SK-N-SH treated with all-trans-retinoic acid at 6 μM for 48 hours (cell line): Measurements from ENCODE around the gene CENPT.

Experiments
- ATAC-seq: fragments of 200-7000 bp; cut with Tn5 transposase; 3 replicates; pipeline ENCODE4 v1.9.1; 2020; ENCODE audit warnings: mild to moderate bottlenecking, moderate library complexity
- ARNTL ChIP-seq: fragments of 450-650 bp; formaldehyde crosslinking; IDR thresholded peaks from 2 replicates; pipeline ENCODE4 v1.5.0; 2020; ENCODE audit warnings: low read depth, mild to moderate bottlenecking, moderate library complexity, borderline replicate concordance
- BACH2 ChIP-seq: fragments of 250-450 bp; sonication (Bioruptor Pico); IDR thresholded peaks from 2 replicates; pipeline ENCODE4 v1.9.0; 2021; ENCODE audit warnings: mild to moderate bottlenecking, borderline replicate concordance
- CSDC2 ChIP-seq: fragments of 250-450 bp; sonication (Bioruptor Pico); IDR thresholded peaks from 2 replicates; pipeline ENCODE4 v1.5.0; 2020; ENCODE audit warnings: mild to moderate bottlenecking, moderate library complexity
- ESRRG ChIP-seq: fragments of 250-450 bp; sonication (Bioruptor Pico); IDR thresholded peaks from 2 replicates; pipeline ENCODE4 v1.6.1; 2021; ENCODE audit warnings: mild to moderate bottlenecking
- GLIS3 ChIP-seq: fragments of 250-450 bp; sonication (Bioruptor Pico); IDR thresholded peaks from 2 replicates; pipeline ENCODE4 v1.5.0; 2020; ENCODE audit warnings: mild to moderate bottlenecking, moderate library complexity
- ISL1 ChIP-seq: fragments of 250-450 bp; sonication (Bioruptor Pico); IDR thresholded peaks from 2 replicates; pipeline ENCODE4 v2.1.2; 2022; ENCODE audit warnings: mild to moderate bottlenecking, moderate library complexity
- OSR1 ChIP-seq: fragments of 250-450 bp; sonication (Bioruptor Pico); IDR thresholded peaks from 2 replicates; pipeline ENCODE4 v1.8.0; 2022; ENCODE audit warnings: moderate library complexity, mild to moderate bottlenecking, inconsistent platforms
- PPARA ChIP-seq: fragments of 250-450 bp; sonication (Bioruptor Pico); IDR thresholded peaks from 2 replicates; pipeline ENCODE4 v1.5.0; 2020; ENCODE audit warnings: mild to moderate bottlenecking, borderline replicate concordance
- RARB ChIP-seq: fragments of 250-450 bp; sonication (Bioruptor Pico); IDR thresholded peaks from 2 replicates; pipeline ENCODE4 v1.8.0; 2021; ENCODE audit warnings: mild to moderate bottlenecking, moderate library complexity
- SNAI2 ChIP-seq: fragments of 250-450 bp; sonication (Bioruptor Pico); IDR thresholded peaks from 2 replicates; pipeline ENCODE4 v1.5.0; 2020; ENCODE audit warnings: mild to moderate bottlenecking, moderate library complexity
- TCF4 ChIP-seq: fragments of 250-450 bp; sonication (Bioruptor Pico); IDR thresholded peaks from 2 replicates; pipeline ENCODE4 v1.8.0; 2021; ENCODE audit warnings: mild to moderate bottlenecking, moderate library complexity, borderline replicate concordance
- TOX ChIP-seq: fragments of 250-450 bp; sonication (Bioruptor Pico); IDR thresholded peaks from 2 replicates; pipeline ENCODE4 v1.8.0; 2021; ENCODE audit warnings: mild to moderate bottlenecking, moderate library complexity, borderline replicate concordance
- ZC3H10 ChIP-seq: fragments of 250-450 bp; sonication (Bioruptor Pico); IDR thresholded peaks from 2 replicates; pipeline ENCODE4 v1.5.1; 2021; ENCODE audit warnings: mild to moderate bottlenecking, moderate library complexity
- ZFP3 ChIP-seq: fragments of 250-450 bp; sonication (Bioruptor Pico); IDR thresholded peaks from 2 replicates; pipeline ENCODE4 v1.5.0; 2020; ENCODE audit warnings: mild to moderate bottlenecking, moderate library complexity
- ZFP30 ChIP-seq: fragments of 450-650 bp; formaldehyde crosslinking; IDR thresholded peaks from 2 replicates; pipeline ENCODE4 v1.5.0; 2022; ENCODE audit warnings: mild to moderate bottlenecking, moderate library complexity
- ZNF565 ChIP-seq: fragments of 450-650 bp; formaldehyde crosslinking; conservative IDR thresholded peaks from 2 replicates; pipeline ENCODE4 v1.5.0; 2020; ENCODE audit warnings: low read depth, mild to moderate bottlenecking, moderate library complexity
- ZNF70 ChIP-seq: fragments of 450-650 bp; formaldehyde crosslinking; IDR thresholded peaks from 2 replicates; pipeline ENCODE4 v1.5.0; 2020; ENCODE audit warnings: mild to moderate bottlenecking, moderate library complexity
- ZNF8 ChIP-seq: fragments of 450-650 bp; formaldehyde crosslinking; IDR thresholded peaks from 2 replicates; pipeline ENCODE4 v1.5.0; 2020; ENCODE audit warnings: mild to moderate bottlenecking, moderate library complexity
- TF ChIP-seq, protein P1 (sequence below): fragments of 250-450 bp; sonication (Bioruptor Pico); IDR thresholded peaks from 2 replicates; pipeline ENCODE4 v1.5.0; 2020; ENCODE audit warnings: mild to moderate bottlenecking, moderate library complexity
- TF ChIP-seq, protein P2 (sequence below): fragments of 250-450 bp; sonication (Bioruptor Pico); IDR thresholded peaks from 2 replicates; pipeline ENCODE4 v1.8.0; 2021; ENCODE audit warnings: low read depth, mild to moderate bottlenecking, moderate library complexity, borderline replicate concordance
- TF ChIP-seq, protein P3 (sequence below): fragments of 250-450 bp; sonication (Bioruptor Pico); IDR thresholded peaks from 2 replicates; pipeline ENCODE4 v1.8.0; 2020; ENCODE audit warnings: mild to moderate bottlenecking, moderate library complexity, borderline replicate concordance
- TF ChIP-seq, protein P4 (sequence below): fragments of 250-450 bp; sonication (Bioruptor Pico); IDR thresholded peaks from 2 replicates; pipeline ENCODE4 v1.5.1; 2020; ENCODE audit warnings: low read depth, mild to moderate bottlenecking, moderate library complexity
- TF ChIP-seq, protein P5 (sequence below): fragments of 250-450 bp; sonication (Bioruptor Pico); IDR thresholded peaks from 2 replicates; pipeline ENCODE4 v1.5.1; 2021; ENCODE audit warnings: mild to moderate bottlenecking, moderate library complexity

The CENPT gene

DNA sequence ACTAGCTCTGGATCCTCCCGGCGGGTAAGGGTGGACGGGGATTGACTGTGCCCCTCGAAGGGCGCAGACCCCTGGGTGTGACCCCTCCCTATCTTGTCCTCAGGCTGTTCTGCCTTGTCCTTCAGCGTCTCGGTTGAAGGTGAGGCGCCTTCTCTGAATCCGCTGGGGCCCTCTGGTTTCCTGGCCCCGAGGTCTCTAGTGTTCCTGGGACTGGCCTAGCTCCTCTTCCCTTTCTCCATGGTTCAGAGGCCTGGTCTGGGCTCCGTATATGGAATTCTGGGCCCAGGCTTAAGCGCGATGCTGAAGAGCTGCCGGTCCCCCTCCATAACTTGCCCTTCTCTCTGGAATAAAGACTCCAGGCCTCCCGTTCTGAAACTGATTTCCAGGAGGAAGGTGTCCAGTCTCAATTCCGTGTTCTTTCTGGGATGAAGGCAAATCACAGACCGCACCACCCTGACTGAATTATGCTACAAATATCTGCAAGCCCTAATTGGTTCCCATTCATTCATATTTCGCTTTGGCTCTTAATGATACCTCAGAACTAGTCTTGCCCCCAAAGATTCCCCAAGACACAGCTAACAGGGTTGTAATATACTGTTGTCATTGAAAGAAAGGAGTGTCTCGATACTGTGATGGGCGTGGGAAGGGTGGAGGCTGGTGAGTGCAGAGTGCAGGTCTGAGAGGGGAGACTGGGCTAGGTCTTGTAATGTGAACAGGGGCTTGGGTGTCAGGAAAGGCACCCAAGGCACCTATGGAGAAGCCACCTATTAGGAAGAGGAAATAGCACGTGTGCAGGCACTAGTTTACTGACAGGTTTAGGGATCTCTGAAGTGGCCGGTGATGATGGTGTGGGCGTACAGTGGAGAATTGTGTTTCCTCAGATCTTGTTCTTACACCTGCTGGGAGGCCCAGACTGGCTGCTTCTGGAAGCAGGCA is 26.2 kb upstream of the CENPT start:
- no peak for TF ChIP-seq ISL1 (CRISPR knock-in tag)
- TF ChIP-seq GLIS3, result no peak
- TF ChIP-seq OSR1 (CRISPR knock-in tag), result no peak
- TF ChIP-seq BACH2 (CRISPR knock-in tag), result no peak
- TF ChIP-seq, protein P1, sequence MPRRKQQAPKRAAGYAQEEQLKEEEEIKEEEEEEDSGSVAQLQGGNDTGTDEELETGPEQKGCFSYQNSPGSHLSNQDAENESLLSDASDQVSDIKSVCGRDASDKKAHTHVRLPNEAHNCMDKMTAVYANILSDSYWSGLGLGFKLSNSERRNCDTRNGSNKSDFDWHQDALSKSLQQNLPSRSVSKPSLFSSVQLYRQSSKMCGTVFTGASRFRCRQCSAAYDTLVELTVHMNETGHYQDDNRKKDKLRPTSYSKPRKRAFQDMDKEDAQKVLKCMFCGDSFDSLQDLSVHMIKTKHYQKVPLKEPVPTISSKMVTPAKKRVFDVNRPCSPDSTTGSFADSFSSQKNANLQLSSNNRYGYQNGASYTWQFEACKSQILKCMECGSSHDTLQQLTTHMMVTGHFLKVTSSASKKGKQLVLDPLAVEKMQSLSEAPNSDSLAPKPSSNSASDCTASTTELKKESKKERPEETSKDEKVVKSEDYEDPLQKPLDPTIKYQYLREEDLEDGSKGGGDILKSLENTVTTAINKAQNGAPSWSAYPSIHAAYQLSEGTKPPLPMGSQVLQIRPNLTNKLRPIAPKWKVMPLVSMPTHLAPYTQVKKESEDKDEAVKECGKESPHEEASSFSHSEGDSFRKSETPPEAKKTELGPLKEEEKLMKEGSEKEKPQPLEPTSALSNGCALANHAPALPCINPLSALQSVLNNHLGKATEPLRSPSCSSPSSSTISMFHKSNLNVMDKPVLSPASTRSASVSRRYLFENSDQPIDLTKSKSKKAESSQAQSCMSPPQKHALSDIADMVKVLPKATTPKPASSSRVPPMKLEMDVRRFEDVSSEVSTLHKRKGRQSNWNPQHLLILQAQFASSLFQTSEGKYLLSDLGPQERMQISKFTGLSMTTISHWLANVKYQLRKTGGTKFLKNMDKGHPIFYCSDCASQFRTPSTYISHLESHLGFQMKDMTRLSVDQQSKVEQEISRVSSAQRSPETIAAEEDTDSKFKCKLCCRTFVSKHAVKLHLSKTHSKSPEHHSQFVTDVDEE (CRISPR knock-in tag), result no peak
- TF ChIP-seq, protein P2, sequence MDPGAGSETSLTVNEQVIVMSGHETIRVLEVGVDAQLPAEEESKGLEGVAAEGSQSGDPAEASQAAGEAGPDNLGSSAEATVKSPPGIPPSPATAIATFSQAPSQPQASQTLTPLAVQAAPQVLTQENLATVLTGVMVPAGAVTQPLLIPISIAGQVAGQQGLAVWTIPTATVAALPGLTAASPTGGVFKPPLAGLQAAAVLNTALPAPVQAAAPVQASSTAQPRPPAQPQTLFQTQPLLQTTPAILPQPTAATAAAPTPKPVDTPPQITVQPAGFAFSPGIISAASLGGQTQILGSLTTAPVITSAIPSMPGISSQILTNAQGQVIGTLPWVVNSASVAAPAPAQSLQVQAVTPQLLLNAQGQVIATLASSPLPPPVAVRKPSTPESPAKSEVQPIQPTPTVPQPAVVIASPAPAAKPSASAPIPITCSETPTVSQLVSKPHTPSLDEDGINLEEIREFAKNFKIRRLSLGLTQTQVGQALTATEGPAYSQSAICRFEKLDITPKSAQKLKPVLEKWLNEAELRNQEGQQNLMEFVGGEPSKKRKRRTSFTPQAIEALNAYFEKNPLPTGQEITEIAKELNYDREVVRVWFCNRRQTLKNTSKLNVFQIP (CRISPR knock-in tag), result no peak
- TF ChIP-seq ZFP30, result no peak
- TF ChIP-seq, protein P3, sequence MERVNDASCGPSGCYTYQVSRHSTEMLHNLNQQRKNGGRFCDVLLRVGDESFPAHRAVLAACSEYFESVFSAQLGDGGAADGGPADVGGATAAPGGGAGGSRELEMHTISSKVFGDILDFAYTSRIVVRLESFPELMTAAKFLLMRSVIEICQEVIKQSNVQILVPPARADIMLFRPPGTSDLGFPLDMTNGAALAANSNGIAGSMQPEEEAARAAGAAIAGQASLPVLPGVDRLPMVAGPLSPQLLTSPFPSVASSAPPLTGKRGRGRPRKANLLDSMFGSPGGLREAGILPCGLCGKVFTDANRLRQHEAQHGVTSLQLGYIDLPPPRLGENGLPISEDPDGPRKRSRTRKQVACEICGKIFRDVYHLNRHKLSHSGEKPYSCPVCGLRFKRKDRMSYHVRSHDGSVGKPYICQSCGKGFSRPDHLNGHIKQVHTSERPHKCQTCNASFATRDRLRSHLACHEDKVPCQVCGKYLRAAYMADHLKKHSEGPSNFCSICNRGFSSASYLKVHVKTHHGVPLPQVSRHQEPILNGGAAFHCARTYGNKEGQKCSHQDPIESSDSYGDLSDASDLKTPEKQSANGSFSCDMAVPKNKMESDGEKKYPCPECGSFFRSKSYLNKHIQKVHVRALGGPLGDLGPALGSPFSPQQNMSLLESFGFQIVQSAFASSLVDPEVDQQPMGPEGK (CRISPR knock-in tag), result no peak
- TF ChIP-seq, protein P4, sequence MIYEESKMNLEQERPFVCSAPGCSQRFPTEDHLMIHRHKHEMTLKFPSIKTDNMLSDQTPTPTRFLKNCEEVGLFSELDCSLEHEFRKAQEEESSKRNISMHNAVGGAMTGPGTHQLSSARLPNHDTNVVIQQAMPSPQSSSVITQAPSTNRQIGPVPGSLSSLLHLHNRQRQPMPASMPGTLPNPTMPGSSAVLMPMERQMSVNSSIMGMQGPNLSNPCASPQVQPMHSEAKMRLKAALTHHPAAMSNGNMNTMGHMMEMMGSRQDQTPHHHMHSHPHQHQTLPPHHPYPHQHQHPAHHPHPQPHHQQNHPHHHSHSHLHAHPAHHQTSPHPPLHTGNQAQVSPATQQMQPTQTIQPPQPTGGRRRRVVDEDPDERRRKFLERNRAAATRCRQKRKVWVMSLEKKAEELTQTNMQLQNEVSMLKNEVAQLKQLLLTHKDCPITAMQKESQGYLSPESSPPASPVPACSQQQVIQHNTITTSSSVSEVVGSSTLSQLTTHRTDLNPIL, result no peak
- no peak for TF ChIP-seq SNAI2 (CRISPR knock-in tag)
- TF ChIP-seq TOX (CRISPR knock-in tag), result no peak
- no peak for TF ChIP-seq TCF4
- no peak for TF ChIP-seq ZC3H10
- no peak for TF ChIP-seq ZNF565 (CRISPR knock-in tag)
- no peak for TF ChIP-seq ARNTL
- TF ChIP-seq PPARA (CRISPR knock-in tag), result no peak
- TF ChIP-seq ESRRG (CRISPR knock-in tag), result no peak
- TF ChIP-seq RARB (CRISPR knock-in tag), result no peak
- no peak for TF ChIP-seq ZFP3 (CRISPR knock-in tag)
- TF ChIP-seq CSDC2 (CRISPR knock-in tag), result no peak
- peak; percentile 42 for ATAC-seq

DNA sequence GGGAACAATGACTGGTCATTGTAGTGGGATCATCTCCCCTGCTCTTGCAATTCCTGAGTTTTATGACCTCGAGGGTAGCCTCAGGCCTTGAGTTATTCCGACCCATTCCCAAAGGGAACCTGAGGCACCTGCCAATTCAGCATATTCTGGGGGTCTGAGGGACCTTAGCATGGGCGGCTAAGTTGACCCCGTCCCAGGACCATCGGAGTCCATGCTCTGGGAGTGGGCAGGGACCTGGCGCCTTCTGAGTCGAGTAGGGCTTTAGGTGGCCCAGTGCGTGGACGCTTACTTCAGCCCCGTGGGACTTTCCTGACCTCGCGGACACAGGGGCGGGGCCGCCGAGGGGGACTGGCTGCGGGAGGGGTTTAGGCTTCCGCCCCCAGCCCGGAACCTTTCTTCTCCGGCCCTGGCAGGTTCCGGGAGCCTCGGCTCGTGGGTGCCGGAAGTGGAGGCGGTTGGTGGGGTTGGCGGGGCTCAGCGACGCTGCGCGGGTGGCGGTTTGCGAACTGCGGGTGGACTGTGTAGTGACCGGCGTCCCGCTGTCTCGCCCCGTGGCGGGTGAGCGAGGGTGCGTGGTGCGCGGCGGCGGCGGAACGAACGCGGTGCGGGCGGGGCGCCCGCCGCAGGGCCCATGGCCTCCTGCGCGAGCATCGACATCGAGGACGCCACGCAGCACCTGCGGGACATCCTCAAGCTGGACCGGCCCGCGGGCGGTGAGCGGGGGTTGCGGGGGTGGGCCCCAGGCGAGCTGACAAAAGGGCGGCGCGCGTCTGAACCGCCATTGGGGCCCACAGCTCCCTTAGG is 25.3 kb upstream of the CENPT start, which contains the start of gene EDC4:
EDC4 (plus strand) TSS at position 422 of the 804 bp plus-strand sequence; CDS start at position 632, 210 bp downstream.
- peak; percentile 92 for ATAC-seq
- TF ChIP-seq ESRRG (CRISPR knock-in tag), result peak; percentile 65; the same call in 1 of the 2 replicates
- TF ChIP-seq, protein P1 (CRISPR knock-in tag), result no peak
- TF ChIP-seq ZNF70 (CRISPR knock-in tag), result no peak
- TF ChIP-seq ZFP3 (CRISPR knock-in tag), result 0 out of 2 replicates have a peak, but pooled peaks have one; percentile 17
- TF ChIP-seq, protein P5, sequence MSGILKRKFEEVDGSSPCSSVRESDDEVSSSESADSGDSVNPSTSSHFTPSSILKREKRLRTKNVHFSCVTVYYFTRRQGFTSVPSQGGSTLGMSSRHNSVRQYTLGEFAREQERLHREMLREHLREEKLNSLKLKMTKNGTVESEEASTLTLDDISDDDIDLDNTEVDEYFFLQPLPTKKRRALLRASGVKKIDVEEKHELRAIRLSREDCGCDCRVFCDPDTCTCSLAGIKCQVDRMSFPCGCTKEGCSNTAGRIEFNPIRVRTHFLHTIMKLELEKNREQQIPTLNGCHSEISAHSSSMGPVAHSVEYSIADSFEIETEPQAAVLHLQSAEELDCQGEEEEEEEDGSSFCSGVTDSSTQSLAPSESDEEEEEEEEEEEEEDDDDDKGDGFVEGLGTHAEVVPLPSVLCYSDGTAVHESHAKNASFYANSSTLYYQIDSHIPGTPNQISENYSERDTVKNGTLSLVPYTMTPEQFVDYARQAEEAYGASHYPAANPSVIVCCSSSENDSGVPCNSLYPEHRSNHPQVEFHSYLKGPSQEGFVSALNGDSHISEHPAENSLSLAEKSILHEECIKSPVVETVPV (CRISPR knock-in tag), result peak; percentile 36; the same call in 1 of the 2 replicates
- 0 out of 2 replicates have a peak, but pooled peaks have one; percentile 11 for TF ChIP-seq SNAI2 (CRISPR knock-in tag)
- TF ChIP-seq, protein P4, result no peak
- no peak for TF ChIP-seq OSR1 (CRISPR knock-in tag)
- no peak for TF ChIP-seq BACH2 (CRISPR knock-in tag)
- no peak for TF ChIP-seq ZNF8 (CRISPR knock-in tag)
- TF ChIP-seq TCF4, result no peak
- no peak for TF ChIP-seq CSDC2 (CRISPR knock-in tag)
- TF ChIP-seq PPARA (CRISPR knock-in tag), result no peak
